Fibroblast of villous mesenchyme (primary cell): ENCODE data around the gene IGFN1. TPM values are rescaled to one million over a fixed set of nuclear protein-coding genes. Genes with fewer than 3 reads are reported as not detected.

Source experiments
- DNase-seq: peaks from one replicate; pipeline ENCODE4 v3.0.0-alpha.2; 2010; ENCODE audit warnings: low read depth
- H3K4me3 ChIP-seq: 2 replicates; pipeline ENCODE4 v1.5.1; 2011; ENCODE audit warnings: low read depth, mild to moderate bottlenecking, low read length
- CTCF ChIP-seq: IDR thresholded peaks from 2 replicates; pipeline ENCODE4 v1.5.1; 2012; ENCODE audit warnings: low read depth, mild to moderate bottlenecking, low read length; ENCODE audit not compliant: insufficient read depth
- total RNA-seq: library from RNA; depleted of rRNA; stranded (reverse); fragments of >200 nt; gene quantifications from 2 replicates; pipeline ENCODE4 v1.2.3, GENCODE V29; 2012

IGFN1 gene
- total RNA-seq, 1 donor = under 0.01 TPM

DNA sequence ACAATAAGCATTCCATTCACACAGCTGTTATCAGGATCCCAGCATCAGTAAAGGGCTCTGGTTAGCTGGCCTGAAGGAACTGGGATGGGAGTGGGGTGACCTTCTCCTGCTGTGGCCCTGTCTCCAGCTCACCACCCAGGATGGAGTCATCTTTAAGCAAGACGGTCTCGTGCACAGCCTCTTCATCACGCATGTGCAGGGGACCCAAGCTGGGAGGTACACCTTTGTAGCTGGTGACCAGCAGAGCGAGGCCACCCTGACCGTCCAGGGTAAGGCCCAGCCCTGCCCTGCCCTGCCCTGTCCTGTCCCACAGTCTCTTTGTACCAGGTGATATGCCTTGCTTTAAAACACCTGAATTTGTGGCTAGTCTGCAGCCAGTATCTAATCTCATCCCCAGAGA is 24.3 kb downstream of the IGFN1 start:
- no peak overlapping the region for H3K4me3 ChIP-seq
- DNase-seq = no peak
- no peak for TF ChIP-seq CTCF

DNA sequence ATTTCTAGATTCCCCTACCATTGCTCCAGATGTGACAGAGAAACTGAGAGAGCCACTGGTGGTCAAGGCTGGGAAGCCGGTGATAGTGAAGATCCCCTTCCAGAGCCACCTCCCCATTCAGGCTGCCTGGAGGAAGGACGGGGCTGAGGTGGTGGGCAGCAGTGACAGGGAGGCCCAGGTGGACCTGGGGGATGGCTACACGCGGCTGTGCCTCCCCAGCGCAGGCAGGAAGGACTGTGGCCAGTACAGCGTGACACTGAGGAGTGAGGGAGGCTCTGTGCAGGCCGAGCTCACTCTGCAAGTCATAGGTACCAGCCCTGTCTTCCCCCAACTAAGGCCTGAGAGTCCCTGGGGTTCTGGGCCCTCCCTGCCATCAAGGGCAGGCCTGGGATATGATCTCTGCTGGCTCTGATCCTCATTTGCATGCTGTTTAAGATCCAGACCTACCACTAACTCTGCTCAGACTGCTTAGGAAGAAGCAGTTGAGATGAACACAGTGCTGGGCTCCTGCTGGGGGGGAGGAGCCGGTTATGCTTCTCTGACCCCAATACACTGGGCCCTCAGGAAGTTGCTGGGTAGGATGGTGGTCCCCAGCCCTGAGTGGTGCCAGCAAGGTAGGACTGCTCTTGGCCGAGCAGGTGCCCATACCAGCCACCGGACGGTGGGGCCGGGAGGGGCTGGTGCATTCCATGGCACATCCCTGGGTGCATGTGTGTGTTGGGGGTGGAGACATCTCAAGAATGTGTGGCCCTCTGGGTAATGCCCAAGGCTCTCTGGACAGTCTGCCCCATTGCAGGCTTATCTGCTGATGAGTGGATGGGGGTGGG is 25.1 kb downstream of the IGFN1 start:
- TF ChIP-seq CTCF = no peak
- no peak for DNase-seq

DNA sequence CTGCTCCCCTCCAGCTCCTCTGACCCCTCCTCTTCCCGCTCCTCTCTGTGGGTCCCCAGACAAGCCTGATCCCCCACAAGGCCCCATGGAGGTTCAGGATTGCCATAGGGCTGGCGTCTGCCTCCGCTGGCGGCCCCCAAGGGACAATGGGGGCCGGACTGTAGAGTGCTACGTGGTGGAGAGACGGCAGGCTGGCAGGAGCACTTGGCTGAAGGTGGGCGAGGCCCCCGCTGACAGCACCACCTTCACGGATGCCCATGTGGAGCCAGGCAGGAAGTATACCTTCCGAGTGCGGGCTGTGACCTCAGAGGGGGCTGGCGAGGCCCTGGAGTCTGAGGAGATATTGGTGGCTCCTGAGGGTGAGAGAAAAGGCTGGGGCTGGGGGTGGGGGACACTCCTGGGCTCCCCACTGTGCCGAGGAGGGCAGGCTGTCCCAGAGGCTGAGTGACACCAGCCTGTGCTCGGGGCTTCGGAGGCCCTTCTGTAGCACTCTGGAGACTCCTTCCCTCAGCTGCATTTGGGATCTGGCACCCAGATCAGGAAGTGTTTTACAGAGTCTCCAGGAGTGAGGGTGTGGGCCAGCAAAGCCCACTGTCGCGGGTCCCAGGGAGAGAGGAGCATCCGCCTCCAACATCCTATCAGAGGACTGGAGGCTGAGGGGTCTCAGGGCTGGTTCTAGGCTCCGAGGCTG is 25.9 kb downstream of the IGFN1 start:
- DNase-seq = no peak
- no peak for TF ChIP-seq CTCF
- no peak overlapping the region for H3K4me3 ChIP-seq

More for the DNA sequence above, 25.1 kb downstream of the IGFN1 start:
- no peak overlapping the region for H3K4me3 ChIP-seq

DNA sequence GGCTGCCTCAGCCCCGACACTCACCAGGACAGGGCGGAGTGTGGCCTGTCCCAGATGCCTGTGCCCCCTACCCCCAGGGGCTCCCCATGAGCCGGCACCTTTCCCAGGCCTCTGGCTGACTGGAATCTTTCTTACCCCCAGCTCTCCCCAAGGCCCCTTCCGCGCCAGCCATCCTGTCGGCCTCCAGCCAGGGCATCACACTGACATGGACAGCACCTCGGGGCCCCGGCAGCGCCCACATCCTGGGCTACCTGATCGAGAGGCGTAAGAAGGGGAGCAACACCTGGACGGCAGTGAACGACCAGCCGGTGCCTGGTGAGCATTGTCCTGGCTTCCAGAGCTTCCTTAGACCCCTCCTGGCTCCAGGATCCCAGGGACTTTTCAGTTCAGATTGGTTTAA is 26.5 kb downstream of the IGFN1 start:
- no peak for DNase-seq
- no peak for TF ChIP-seq CTCF
- no peak overlapping the region for H3K4me3 ChIP-seq

DNA sequence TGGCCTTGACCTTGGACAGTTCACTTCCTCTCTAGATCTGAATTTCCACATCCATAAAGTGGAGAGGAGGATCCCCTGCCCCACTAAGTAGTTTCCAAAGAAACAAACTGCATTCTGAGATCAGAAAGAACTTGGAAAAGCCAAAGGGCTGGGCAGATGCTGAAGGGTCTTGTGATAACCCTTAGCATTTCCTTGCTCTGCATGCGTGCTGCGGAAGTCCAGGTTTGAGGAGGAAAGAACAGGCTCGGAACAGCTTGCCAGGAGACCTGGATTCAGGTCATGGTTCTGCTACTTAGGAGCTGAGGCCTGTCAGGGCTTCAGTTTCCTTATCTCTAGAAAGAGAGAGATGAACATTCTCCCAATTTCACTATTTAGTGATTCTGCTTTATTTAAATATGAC is 27.2 kb downstream of the IGFN1 start:
- DNase-seq = no peak
- no peak for TF ChIP-seq CTCF

GRCh38 chr1:201218409-201218808 is 27.8 kb downstream of the IGFN1 start:
- no peak for DNase-seq
- TF ChIP-seq CTCF = no peak
- H3K4me3 ChIP-seq = no peak overlapping the region

More for the DNA sequence above, 27.2 kb downstream of the IGFN1 start:
- no peak overlapping the region for H3K4me3 ChIP-seq
